H9 (cell line): Measurements from ENCODE around the gene LARP4B. TPM values are rescaled to one million over a fixed set of nuclear protein-coding genes. Genes with fewer than 3 reads are reported as not detected.

Experiments used
- DNase-seq: peaks from one replicate; pipeline ENCODE4 v3.0.0-alpha.2; 2017
- H2AFZ ChIP-seq: one replicate; pipeline ENCODE4 v1.6.1; 2013; ENCODE audit warnings: mild to moderate bottlenecking, low read length, control low read depth, moderate library complexity
- H2AK5ac ChIP-seq: 2 replicates; pipeline ENCODE4 v1.6.1; 2013; ENCODE audit warnings: low read length, control low read depth, mixed read lengths; ENCODE audit not compliant: insufficient read length
- H2BK120ac ChIP-seq: one replicate; pipeline ENCODE4 v1.6.1; 2013; ENCODE audit warnings: low read depth, mild to moderate bottlenecking, low read length, control low read depth, inconsistent platforms; ENCODE audit not compliant: poor library complexity, severe bottlenecking
- H2BK12ac ChIP-seq: 2 replicates; pipeline ENCODE4 v1.6.1; 2013; ENCODE audit warnings: low read length, control low read depth, mixed read lengths, low read depth; ENCODE audit not compliant: insufficient read length
- H2BK15ac ChIP-seq: 2 replicates; pipeline ENCODE4 v1.6.1; 2013; ENCODE audit warnings: low read depth, low read length, control low read depth
- H2BK20ac ChIP-seq: one replicate; pipeline ENCODE4 v1.6.1; 2013; ENCODE audit warnings: low read depth, mild to moderate bottlenecking, low read length, control low read depth, inconsistent platforms; ENCODE audit not compliant: poor library complexity, severe bottlenecking
- H2BK5ac ChIP-seq: 2 replicates; pipeline ENCODE4 v1.6.1; 2013; ENCODE audit warnings: low read length, control low read depth, mixed read lengths; ENCODE audit not compliant: insufficient read length
- H3K14ac ChIP-seq: 2 replicates; pipeline ENCODE4 v1.6.1; 2013; ENCODE audit warnings: low read length, control low read depth; ENCODE audit not compliant: insufficient read depth
- H3K18ac ChIP-seq: 2 replicates; pipeline ENCODE4 v1.6.1; 2013; ENCODE audit warnings: low read depth, mild to moderate bottlenecking, mixed read lengths, low read length, control low read depth; ENCODE audit not compliant: insufficient read length
- H3K23ac ChIP-seq: 2 replicates; pipeline ENCODE4 v1.6.1; 2013; ENCODE audit warnings: low read length, control low read depth, mixed read lengths, low read depth; ENCODE audit not compliant: insufficient read length
- H3K23me2 ChIP-seq: 2 replicates; pipeline ENCODE4 v1.6.1; 2013; ENCODE audit warnings: low read depth, mild to moderate bottlenecking, mixed read lengths, low read length, control low read depth; ENCODE audit not compliant: insufficient read length, poor library complexity, severe bottlenecking
- H3K27ac ChIP-seq: 2 replicates; pipeline ENCODE4 v1.5.1; 2013; ENCODE audit warnings: low read length, control low read depth, mixed read lengths, low read depth; ENCODE audit not compliant: insufficient read length
- H3K27me3 ChIP-seq: 2 replicates; pipeline ENCODE4 v1.6.1; 2013; ENCODE audit warnings: low read length, control low read depth, inconsistent platforms; ENCODE audit not compliant: insufficient read depth
- H3K4ac ChIP-seq: 2 replicates; pipeline ENCODE4 v1.6.1; 2013; ENCODE audit warnings: low read depth, mild to moderate bottlenecking, control low read depth, inconsistent platforms, low read length, moderate library complexity
- H3K4me1 ChIP-seq: 2 replicates; pipeline ENCODE4 v1.6.1; 2013; ENCODE audit warnings: low read length, control low read depth, inconsistent platforms; ENCODE audit not compliant: insufficient read depth
- H3K4me2 ChIP-seq: 2 replicates; pipeline ENCODE4 v1.6.1; 2013; ENCODE audit warnings: low read length, control low read depth, mixed read lengths; ENCODE audit not compliant: insufficient read length, insufficient read depth
- H3K56ac ChIP-seq: 2 replicates; pipeline ENCODE4 v1.6.1; 2013; ENCODE audit warnings: low read depth, mild to moderate bottlenecking, mixed read lengths, low read length, control low read depth; ENCODE audit not compliant: insufficient read length
- H3K79me1 ChIP-seq: 2 replicates; pipeline ENCODE4 v1.6.1; 2013; ENCODE audit warnings: low read depth, mild to moderate bottlenecking, moderate library complexity, low read length, control low read depth, inconsistent platforms; ENCODE audit not compliant: insufficient read depth, poor library complexity, severe bottlenecking
- H3K79me2 ChIP-seq: 2 replicates; pipeline ENCODE4 v1.6.1; 2013; ENCODE audit warnings: low read length, control low read depth, inconsistent platforms; ENCODE audit not compliant: insufficient read depth
- H3K9ac ChIP-seq: 2 replicates; pipeline ENCODE4 v1.6.1; 2013; ENCODE audit warnings: low read length, control low read depth, mixed read lengths; ENCODE audit not compliant: insufficient read length; ENCODE audit errors: extremely low read depth
- H3K9me3 ChIP-seq: one replicate; pipeline ENCODE4 v1.6.1; 2013; ENCODE audit warnings: low read depth, low read length, inconsistent platforms; ENCODE audit not compliant: control insufficient read depth
- H3T11ph ChIP-seq: one replicate; pipeline ENCODE4 v1.6.1; 2013; ENCODE audit warnings: mild to moderate bottlenecking, low read length, control low read depth, inconsistent platforms
- H4K20me1 ChIP-seq: one replicate; pipeline ENCODE4 v1.6.1; 2013; ENCODE audit not compliant: control insufficient read depth, insufficient read length, insufficient read depth
- H4K5ac ChIP-seq: 2 replicates; pipeline ENCODE4 v1.6.1; 2013; ENCODE audit warnings: low read depth, mild to moderate bottlenecking, mixed read lengths, low read length, control low read depth; ENCODE audit not compliant: insufficient read length
- H4K8ac ChIP-seq: replicated peaks from 2 replicates; pipeline ENCODE4 v1.6.1; 2013; ENCODE audit warnings: low read length, control low read depth, mixed read lengths, low read depth; ENCODE audit not compliant: insufficient read length
- H4K91ac ChIP-seq: 2 replicates; pipeline ENCODE4 v1.6.1; 2013; ENCODE audit warnings: low read depth, mild to moderate bottlenecking, moderate library complexity, mixed read lengths, low read length, control low read depth; ENCODE audit not compliant: insufficient read length
- H3K27ac Mint-ChIP-seq, 3 experiments: 2 replicates in 2 of 3; 3 replicates in 1 of 3; pipeline ENCODE4 v1.8.0; 2020 to 2021; ENCODE audit warnings: mixed read lengths in 3 of 3, mild to moderate bottlenecking in 1 of 3, moderate library complexity in 1 of 3
- H3K27me3 Mint-ChIP-seq: 2 replicates; pipeline ENCODE4 v1.8.0; 2021; ENCODE audit warnings: low read depth, mild to moderate bottlenecking, moderate library complexity, mixed read lengths
- H3K36me3 Mint-ChIP-seq, 3 experiments: 2 replicates in 2 of 3; 3 replicates in 1 of 3; pipeline ENCODE4 v1.8.0; 2020 to 2021; ENCODE audit warnings: low read depth in 3 of 3, mixed read lengths in 3 of 3; ENCODE audit not compliant: insufficient read depth in 1 of 3
- H3K4me1 Mint-ChIP-seq, 2 experiments: 2 replicates each; pipeline ENCODE4 v1.8.0; 2020; ENCODE audit warnings: mixed read lengths in 2 of 2
- H3K4me3 Mint-ChIP-seq, 2 experiments: 2 replicates in 1 of 2; 3 replicates in 1 of 2; pipeline ENCODE4 v1.8.0; 2020 to 2021; ENCODE audit warnings: mild to moderate bottlenecking in 2 of 2, mixed read lengths in 2 of 2, moderate library complexity in 1 of 2
- H3K9me3 Mint-ChIP-seq, 2 experiments: 2 replicates in 1 of 2; 3 replicates in 1 of 2; pipeline ENCODE4 v1.8.0; 2020; ENCODE audit warnings: mild to moderate bottlenecking in 2 of 2, mixed read lengths in 2 of 2, moderate library complexity in 1 of 2
- WGBS: extraction: QIAGEN DNeasy Blood & Tissue Kit; methylation state at CpG from one replicate; pipeline ENCODE4 v1.1.7; 2013; ENCODE audit warnings: missing lambda C conversion rate, low lambda C conversion rate, mixed read lengths; ENCODE audit not compliant: insufficient read length; ENCODE audit errors: extremely low coverage; 5-methylcytosine and 5-hydroxymethylcytosine counted together
- total RNA-seq: library from RNA; stranded (reverse); gene quantifications from 2 replicates; pipeline ENCODE4 v1.2.1, GENCODE V29; 2021
- TF ChIP-seq, protein P1 (sequence below): fragments of 200-600 bp; sonication (generic); conservative IDR thresholded peaks from 3 replicates; pipeline ENCODE4 v1.8.0; 2021; ENCODE audit warnings: antibody characterized with exemption, mild to moderate bottlenecking

The LARP4B gene
- total RNA-seq, 1 experiment from 2014 or later: 88.9 TPM

DNA sequence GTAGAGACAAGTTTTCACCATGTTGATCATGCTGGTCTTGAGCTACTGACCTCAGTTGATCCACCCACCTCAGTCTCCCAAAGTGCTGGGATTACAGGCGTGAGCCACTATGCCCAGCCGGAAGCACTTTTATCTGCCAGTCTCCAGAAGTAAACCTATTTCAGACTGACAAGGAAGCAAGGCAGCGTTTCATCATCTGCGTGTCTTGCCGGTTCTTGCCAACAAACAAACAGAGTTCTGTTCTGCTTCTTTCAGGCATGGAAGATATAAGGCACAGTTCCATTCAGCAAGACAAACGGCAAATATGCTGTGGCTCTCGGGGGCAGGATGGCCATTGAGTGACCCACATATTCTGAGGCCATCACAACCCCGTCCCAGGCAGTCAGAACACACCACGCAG, 15.5 kb upstream of the LARP4B start:
- Histone ChIP-seq H3K4me1 (no peaks in the 10 kb centered on the region), H3K9me3 (no peaks in the 10 kb centered on the region), H3K14ac (no peak overlapping the region), H2BK20ac (no peak overlapping the region), H2BK120ac (no peak overlapping the region), H4K91ac (no peak overlapping the region), H4K8ac (no peak overlapping the region), H3K9ac (no peak overlapping the region), H3T11ph (no peak overlapping the region), H3K79me2 (no peaks in the 10 kb centered on the region), H2AFZ (no peak overlapping the region), H2BK12ac (no peak overlapping the region), H3K79me1 (no peaks in the 10 kb centered on the region), H2BK15ac (no peak overlapping the region), H4K5ac (no peak overlapping the region), H3K4me2 (no peak overlapping the region), H3K27ac (no peak overlapping the region), H3K18ac (no peak overlapping the region), H3K23ac (no peak overlapping the region), H3K4ac (no peak overlapping the region), H3K27me3 (no peaks in the 10 kb centered on the region), H3K56ac (no peak overlapping the region), H2BK5ac (no peak overlapping the region), H2AK5ac (no peak overlapping the region), H3K23me2 (no peaks in the 10 kb centered on the region), H4K20me1 (no peaks in the 10 kb centered on the region)
- H3K27me3 Mint-ChIP-seq: peaks cover 20% of the 10 kb centered on the region
- no CpG with 5 or more reads among the region's 9 CpGs for WGBS
- TF ChIP-seq, protein P1, sequence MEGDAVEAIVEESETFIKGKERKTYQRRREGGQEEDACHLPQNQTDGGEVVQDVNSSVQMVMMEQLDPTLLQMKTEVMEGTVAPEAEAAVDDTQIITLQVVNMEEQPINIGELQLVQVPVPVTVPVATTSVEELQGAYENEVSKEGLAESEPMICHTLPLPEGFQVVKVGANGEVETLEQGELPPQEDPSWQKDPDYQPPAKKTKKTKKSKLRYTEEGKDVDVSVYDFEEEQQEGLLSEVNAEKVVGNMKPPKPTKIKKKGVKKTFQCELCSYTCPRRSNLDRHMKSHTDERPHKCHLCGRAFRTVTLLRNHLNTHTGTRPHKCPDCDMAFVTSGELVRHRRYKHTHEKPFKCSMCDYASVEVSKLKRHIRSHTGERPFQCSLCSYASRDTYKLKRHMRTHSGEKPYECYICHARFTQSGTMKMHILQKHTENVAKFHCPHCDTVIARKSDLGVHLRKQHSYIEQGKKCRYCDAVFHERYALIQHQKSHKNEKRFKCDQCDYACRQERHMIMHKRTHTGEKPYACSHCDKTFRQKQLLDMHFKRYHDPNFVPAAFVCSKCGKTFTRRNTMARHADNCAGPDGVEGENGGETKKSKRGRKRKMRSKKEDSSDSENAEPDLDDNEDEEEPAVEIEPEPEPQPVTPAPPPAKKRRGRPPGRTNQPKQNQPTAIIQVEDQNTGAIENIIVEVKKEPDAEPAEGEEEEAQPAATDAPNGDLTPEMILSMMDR: no peak
- peaks cover 10% of the 10 kb centered on the region in 2 experiments for H3K4me1 Mint-ChIP-seq
- H3K9me3 Mint-ChIP-seq: no peaks in the 10 kb centered on the region
- no peaks in the 10 kb centered on the region for H3K36me3 Mint-ChIP-seq
- no peak for DNase-seq
- no peak overlapping the region for H3K27ac Mint-ChIP-seq
- no peak overlapping the region for H3K4me3 Mint-ChIP-seq
